Measurements from ENCODE around the gene LDOC1. TPM values are rescaled to one million over a fixed set of nuclear protein-coding genes. Genes with fewer than 3 reads are reported as not detected.
A peak's percentile ranks its signal among the peaks of the same experiment; 100 is the strongest.
"Not testable (repeated sequence)": the region's sequence is repeated elsewhere in the genome, so short reads cannot be mapped to it uniquely, and the experiment has no call there.

Gene LDOC1
- total RNA-seq, result 2.9 and 5.6 TPM in 2 replicates

GRCh38 chrX:141176586-141177451 lies at the start of gene LDOC1:
Gene LDOC1, minus strand, starts transcription at chrX:141177129. Its CDS starts 108 bp downstream, at chrX:141177021.
- peak; percentile 29 for DNase-seq

- no peak for DNase-seq
These were observed 44.7 kb upstream of the LDOC1 start for GRCh38 chrX:141221611-141222010.

GRCh38 chrX:141220342-141221008 lies 43.5 kb upstream of the LDOC1 start:
- DNase-seq, result peak; percentile 27

GRCh38 chrX:141214196-141214595 lies 37.3 kb upstream of the LDOC1 start:
- DNase-seq, result no peak

GRCh38 chrX:141201962-141202361 lies 25.0 kb upstream of the LDOC1 start:
- no peak for DNase-seq

GRCh38 chrX:141188573-141188972 lies 11.6 kb upstream of the LDOC1 start:
- not testable (repeated sequence) for DNase-seq

GRCh38 chrX:141185366-141185765 lies 8.4 kb upstream of the LDOC1 start:
- DNase-seq, result no peak

- no peak for DNase-seq
These were observed 6.1 kb upstream of the LDOC1 start for GRCh38 chrX:141183000-141183399.

- DNase-seq, result no peak
These were observed 3.9 kb upstream of the LDOC1 start for GRCh38 chrX:141180851-141181250.

- DNase-seq, result no peak
These were observed 1.1 kb downstream of the LDOC1 start for GRCh38 chrX:141175786-141176185.

- no peak for DNase-seq
These were observed 12.5 kb downstream of the LDOC1 start for GRCh38 chrX:141164406-141164805.

- DNase-seq, result no peak
These were observed 18.8 kb downstream of the LDOC1 start for GRCh38 chrX:141158084-141158483.

GRCh38 chrX:141155231-141155630 lies 21.7 kb downstream of the LDOC1 start:
- DNase-seq, result not testable (repeated sequence)

GRCh38 chrX:141142946-141143345 lies 34.0 kb downstream of the LDOC1 start:
- DNase-seq, result no peak

- DNase-seq, result no peak
These were observed 43.7 kb downstream of the LDOC1 start for GRCh38 chrX:141133272-141133671.

GRCh38 chrX:141127146-141127545 lies 49.8 kb downstream of the LDOC1 start:
- no peak for DNase-seq

Other genes starting within 250 kb of the LDOC1 start
- gene SPANXB1, start 174.5 kb downstream of the LDOC1 start, total RNA-seq, result not detected in 2 replicates
- not detected in 2 replicates for gene SPANXC, start 65.4 kb upstream of the LDOC1 start, total RNA-seq

All from dermis blood vessel endothelial cell (primary cell).